ENCODE measurements around the gene PPM1L.

- TF ChIP-seq CTCF (IDR thresholded peaks at IDR 0.05; ENCODE audit: borderline replicate concordance, extremely low read depth, low read length, poor library complexity, severe bottlenecking) = no peak
- no peak for TF ChIP-seq EZH2 (IDR thresholded peaks at IDR 0.05; ENCODE audit: borderline replicate concordance, low read depth, low read length, severe bottlenecking)
These were observed 40.2 kb downstream of the PPM1L start for GRCh38 chr3:160796089-160796812.
